GM19455 (cell line): Measurements from ENCODE around the gene MS4A8.
"Not testable (repeated sequence)": the region's sequence is repeated elsewhere in the genome, so short reads cannot be mapped to it uniquely, and the experiment has no call there.

Experiments used
- ATAC-seq: cut with Tn5 transposase; IDR thresholded peaks from one replicate; pipeline ENCODE4 v1.9.1; 2021; ENCODE audit not compliant: unreplicated experiment

The MS4A8 gene

GRCh38 chr11:60699284-60699691, at the start of gene MS4A8:
Gene MS4A8, plus strand, starts transcription at chr11:60699612. Its CDS starts 1,249 bp downstream, at chr11:60700861.
- ATAC-seq: no peak

GRCh38 chr11:60657888-60658287, 41.5 kb upstream of the MS4A8 start:
- ATAC-seq: no peak

- ATAC-seq: no peak
Measured at GRCh38 chr11:60658409-60658808, 41.0 kb upstream of the MS4A8 start.

- ATAC-seq: no peak
Measured at GRCh38 chr11:60672255-60672654, 27.2 kb upstream of the MS4A8 start.

GRCh38 chr11:60678231-60678630, 21.2 kb upstream of the MS4A8 start:
- not testable (repeated sequence) for ATAC-seq

GRCh38 chr11:60679879-60680278, 19.5 kb upstream of the MS4A8 start:
- ATAC-seq: no peak

GRCh38 chr11:60680455-60681119, 18.8 kb upstream of the MS4A8 start:
- ATAC-seq: no peak

- peak; percentile 44 for ATAC-seq
Measured at GRCh38 chr11:60684541-60684848, 14.9 kb upstream of the MS4A8 start.

GRCh38 chr11:60691661-60692060, 7.8 kb upstream of the MS4A8 start:
- ATAC-seq: no peak

- ATAC-seq: no peak
Measured at GRCh38 chr11:60699936-60700335, 524 bp downstream of the MS4A8 start.

GRCh38 chr11:60700689-60701468, 1.5 kb downstream of the MS4A8 start:
- ATAC-seq: no peak

- ATAC-seq: no peak
Measured at GRCh38 chr11:60701469-60701818, 2.0 kb downstream of the MS4A8 start.

GRCh38 chr11:60703374-60703773, 4.0 kb downstream of the MS4A8 start:
- no peak for ATAC-seq

- no peak for ATAC-seq
Measured at GRCh38 chr11:60705895-60706294, 6.5 kb downstream of the MS4A8 start.

- ATAC-seq: no peak
Measured at GRCh38 chr11:60706931-60707330, 7.5 kb downstream of the MS4A8 start.

- ATAC-seq: no peak
Measured at GRCh38 chr11:60710482-60710881, 11.1 kb downstream of the MS4A8 start.

- no peak for ATAC-seq
Measured at GRCh38 chr11:60711276-60711675, 11.9 kb downstream of the MS4A8 start.

- ATAC-seq: not testable (repeated sequence)
Measured at GRCh38 chr11:60713423-60713822, 14.0 kb downstream of the MS4A8 start.

GRCh38 chr11:60717956-60718355, 18.5 kb downstream of the MS4A8 start:
- ATAC-seq: no peak

GRCh38 chr11:60718524-60719316, 19.3 kb downstream of the MS4A8 start:
- ATAC-seq: no peak

- ATAC-seq: no peak
Measured at GRCh38 chr11:60719391-60719790, 20.0 kb downstream of the MS4A8 start.

- ATAC-seq: no peak
Measured at GRCh38 chr11:60720460-60720859, 21.0 kb downstream of the MS4A8 start.
